Loucy (cell line): ENCODE measurements around the gene AMBRA1.

Source experiments
- H2AFZ ChIP-seq: fragments of 200-600 bp; sonication (generic); 2 replicates; pipeline ENCODE4 v1.6.0; 2016; ENCODE audit warnings: antibody characterized with exemption, mild to moderate bottlenecking, low read length, moderate library complexity
- H3F3A ChIP-seq: fragments of 200-600 bp; 2 replicates; pipeline ENCODE4 v1.6.0; 2016; ENCODE audit warnings: antibody characterized with exemption, low read depth, mild to moderate bottlenecking
- H3K27me3 ChIP-seq: fragments of 200-600 bp; sonication (generic); 2 replicates; pipeline ENCODE4 v1.6.1; 2014; ENCODE audit warnings: low read length, mild to moderate bottlenecking; ENCODE audit not compliant: insufficient read depth, poor library complexity, severe bottlenecking
- H3K36me3 ChIP-seq: fragments of 200-600 bp; sonication (generic); 2 replicates; pipeline ENCODE4 v1.6.1; 2016; ENCODE audit warnings: low read length; ENCODE audit not compliant: insufficient read depth
- H3K4me1 ChIP-seq: fragments of 200-600 bp; sonication (generic); 2 replicates; pipeline ENCODE4 v1.5.1; 2014; ENCODE audit warnings: low read length, mild to moderate bottlenecking; ENCODE audit not compliant: insufficient read depth, poor library complexity, severe bottlenecking
- H3K4me2 ChIP-seq: fragments of 200-600 bp; sonication (generic); 2 replicates; pipeline ENCODE4 v1.6.0; 2014; ENCODE audit warnings: antibody characterized with exemption, low read length, low read depth, mild to moderate bottlenecking; ENCODE audit not compliant: poor library complexity, severe bottlenecking
- H3K4me3 ChIP-seq: fragments of 200-600 bp; sonication (generic); 2 replicates; pipeline ENCODE4 v1.5.1; 2014; ENCODE audit warnings: low read length, mild to moderate bottlenecking, mixed read lengths; ENCODE audit not compliant: poor library complexity, severe bottlenecking
- H3K79me2 ChIP-seq: fragments of 200-600 bp; sonication (generic); 2 replicates; pipeline ENCODE4 v1.6.1; 2014; ENCODE audit warnings: low read length; ENCODE audit not compliant: insufficient read depth
- H3K9ac ChIP-seq: fragments of 200-600 bp; sonication (generic); 2 replicates; pipeline ENCODE4 v1.6.0; 2014; ENCODE audit warnings: mild to moderate bottlenecking, low read depth, low read length, moderate library complexity; ENCODE audit not compliant: poor library complexity, severe bottlenecking
- H3K9me2 ChIP-seq: fragments of 200-600 bp; sonication (generic); replicated peaks from 2 replicates; pipeline ENCODE4 v1.6.1; 2016; ENCODE audit warnings: low read depth, low read length, mixed read lengths
- H3K9me3 ChIP-seq: fragments of 200-600 bp; sonication (generic); 2 replicates; pipeline ENCODE4 v1.6.1; 2014; ENCODE audit warnings: mild to moderate bottlenecking, antibody characterized with exemption, low read length, low read depth; ENCODE audit not compliant: insufficient read depth
- H4K20me1 ChIP-seq: fragments of 200-600 bp; sonication (generic); 2 replicates; pipeline ENCODE4 v1.6.0; 2014; ENCODE audit warnings: antibody characterized with exemption, low read length, mild to moderate bottlenecking; ENCODE audit not compliant: insufficient read depth, poor library complexity, severe bottlenecking
- CTCF ChIP-seq: fragments of 200-600 bp; sonication (generic); conservative IDR thresholded peaks from 2 replicates; pipeline ENCODE4 v1.5.1; 2014; ENCODE audit warnings: mild to moderate bottlenecking, antibody characterized with exemption, low read length
- EZH2phosphoT487 ChIP-seq: fragments of 200-600 bp; IDR thresholded peaks from 2 replicates; pipeline ENCODE4 v1.6.1; 2018; ENCODE audit warnings: antibody characterized with exemption, mild to moderate bottlenecking, moderate library complexity, borderline replicate concordance

The AMBRA1 gene

DNA sequence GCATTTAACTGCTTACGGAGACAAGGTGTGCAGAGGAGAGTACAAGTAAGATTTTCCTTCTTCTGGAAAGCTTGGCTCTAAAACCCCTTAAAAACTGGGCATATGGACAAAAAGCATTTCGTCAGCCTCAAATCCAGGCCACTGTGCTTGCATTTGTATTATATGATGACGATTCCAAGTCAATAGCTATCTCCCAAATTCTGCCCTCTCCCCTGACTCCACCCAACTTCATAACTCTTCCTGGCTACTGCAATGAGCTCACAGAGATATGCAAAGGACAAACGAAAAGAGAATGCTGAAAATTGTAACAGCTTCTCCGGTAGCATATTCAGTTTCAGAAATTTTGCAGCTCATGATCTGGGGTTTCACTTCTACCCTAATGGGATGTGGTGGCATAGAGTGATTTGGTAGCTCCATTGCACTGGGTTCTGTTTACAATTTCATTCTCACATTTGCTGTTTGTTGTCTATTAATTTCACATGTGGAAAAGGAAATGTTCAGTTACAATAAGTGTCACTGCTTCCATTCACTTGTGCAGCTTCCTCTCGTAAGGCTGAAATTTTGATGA lies 156.6 kb downstream of the AMBRA1 start:
- Histone ChIP-seq H2AFZ (no peak overlapping the region), H3K9ac (no peak overlapping the region), H3K27me3 (no peaks in the 10 kb centered on the region), H3K4me1 (no peaks in the 10 kb centered on the region), H4K20me1 (no peaks in the 10 kb centered on the region), H3K4me3 (no peak overlapping the region), H3K4me2 (no peak overlapping the region), H3K9me3 (no peaks in the 10 kb centered on the region), H3F3A (no peaks in the 10 kb centered on the region), H3K9me2 (no peaks in the 10 kb centered on the region), H3K36me3 (peaks cover 56% of the 10 kb centered on the region; the same call in 1 of the 2 replicates), H3K79me2 (no peaks in the 10 kb centered on the region)
- TF ChIP-seq CTCF (no peak), EZH2phosphoT487 (no peak)

GRCh38 chr11:46436113-46436512 lies 157.7 kb downstream of the AMBRA1 start:
- peaks cover 57% of the 10 kb centered on the region; the same call in 1 of the 2 replicates for H3K36me3 ChIP-seq
- H4K20me1 ChIP-seq: no peaks in the 10 kb centered on the region
- TF ChIP-seq CTCF: no peak
- TF ChIP-seq EZH2phosphoT487: no peak
- no peak overlapping the region for H2AFZ ChIP-seq
- no peaks in the 10 kb centered on the region for H3K79me2 ChIP-seq
- H3F3A ChIP-seq: no peaks in the 10 kb centered on the region
- H3K4me1 ChIP-seq: no peaks in the 10 kb centered on the region
- H3K9me3 ChIP-seq: no peaks in the 10 kb centered on the region
- no peaks in the 10 kb centered on the region for H3K27me3 ChIP-seq
- no peak overlapping the region for H3K4me3 ChIP-seq
- H3K4me2 ChIP-seq: no peak overlapping the region
- no peak overlapping the region for H3K9ac ChIP-seq
- no peaks in the 10 kb centered on the region for H3K9me2 ChIP-seq

DNA sequence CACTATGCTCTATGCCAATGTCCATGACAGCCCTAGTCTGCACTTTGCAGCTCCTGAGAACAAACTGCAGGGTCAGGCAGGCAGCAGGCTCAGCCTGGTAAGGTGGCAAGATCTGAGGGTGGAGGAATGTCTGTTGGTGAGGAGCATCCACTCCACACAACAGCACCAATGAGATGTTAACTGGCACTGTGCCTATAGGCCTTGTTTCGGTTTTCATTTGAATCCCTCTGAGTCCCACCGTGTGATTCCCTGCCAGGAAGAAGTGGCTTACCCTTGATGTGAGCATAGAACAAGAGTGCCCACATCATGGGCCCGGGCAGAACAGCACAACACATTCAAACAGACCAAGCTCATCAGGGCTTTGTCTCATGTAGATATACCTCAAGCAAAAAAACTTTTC lies 158.1 kb downstream of the AMBRA1 start:
- no peaks in the 10 kb centered on the region for H3K4me1 ChIP-seq
- H3F3A ChIP-seq: no peaks in the 10 kb centered on the region
- H4K20me1 ChIP-seq: no peaks in the 10 kb centered on the region
- no peak overlapping the region for H3K9ac ChIP-seq
- TF ChIP-seq EZH2phosphoT487 (no peak), CTCF (no peak)
- peaks cover 60% of the 10 kb centered on the region; the same call in 1 of the 2 replicates for H3K36me3 ChIP-seq
- H3K27me3 ChIP-seq: no peaks in the 10 kb centered on the region
- H3K9me2 ChIP-seq: no peaks in the 10 kb centered on the region
- no peaks in the 10 kb centered on the region for H3K9me3 ChIP-seq
- no peak overlapping the region for H3K4me2 ChIP-seq
- no peak overlapping the region for H2AFZ ChIP-seq
- no peak overlapping the region for H3K4me3 ChIP-seq
- no peaks in the 10 kb centered on the region for H3K79me2 ChIP-seq
